IPS-11a (cell line): ENCODE data around the gene TMEM151B.

ENCODE experiments used
- H3K4me3 ChIP-seq: one replicate; pipeline ENCODE4 v1.5.1; 2013; ENCODE audit warnings: low read depth, low read length, control low read depth

TMEM151B gene

DNA sequence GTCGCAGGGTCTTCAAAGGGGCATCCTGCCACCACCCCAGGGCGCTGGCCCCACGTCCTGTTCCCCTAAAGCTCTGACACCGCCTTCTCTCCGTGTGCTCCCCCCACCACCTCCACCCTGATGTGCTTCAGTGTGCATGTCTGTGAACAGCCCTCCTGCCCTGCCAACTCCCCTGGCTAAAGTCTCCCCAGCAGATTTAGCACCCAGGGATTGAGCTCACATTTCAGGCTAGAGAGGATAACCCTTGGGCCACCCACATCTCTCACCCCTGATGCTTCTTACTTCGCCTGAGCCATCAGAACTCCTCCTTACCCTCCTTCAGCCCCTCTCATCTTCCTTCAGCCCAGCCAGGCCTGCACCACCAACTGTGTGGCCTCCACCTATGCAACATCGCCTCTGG lies 7.5 kb downstream of the TMEM151B start:
- no peak overlapping the region for H3K4me3 ChIP-seq

DNA sequence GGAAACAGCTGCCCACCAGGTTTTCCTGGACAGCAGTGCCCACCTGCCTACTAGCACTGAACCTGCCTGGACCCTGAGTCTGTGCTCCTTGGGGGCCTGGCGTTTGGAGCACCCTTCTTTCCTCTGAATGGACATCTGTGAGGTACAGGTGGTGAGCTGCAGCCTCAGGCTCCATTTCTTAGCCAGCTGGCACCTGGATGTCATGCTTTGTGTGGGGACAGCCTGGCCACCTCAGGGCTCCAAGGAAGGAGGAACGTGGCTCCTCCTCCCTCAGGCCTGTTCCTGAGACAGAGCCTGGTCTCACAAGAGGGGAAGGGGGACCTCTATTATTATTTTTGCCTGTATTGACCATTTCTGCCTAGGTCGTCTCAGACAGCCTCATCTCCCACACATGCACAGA lies 8.1 kb downstream of the TMEM151B start:
- no peak overlapping the region for H3K4me3 ChIP-seq

DNA sequence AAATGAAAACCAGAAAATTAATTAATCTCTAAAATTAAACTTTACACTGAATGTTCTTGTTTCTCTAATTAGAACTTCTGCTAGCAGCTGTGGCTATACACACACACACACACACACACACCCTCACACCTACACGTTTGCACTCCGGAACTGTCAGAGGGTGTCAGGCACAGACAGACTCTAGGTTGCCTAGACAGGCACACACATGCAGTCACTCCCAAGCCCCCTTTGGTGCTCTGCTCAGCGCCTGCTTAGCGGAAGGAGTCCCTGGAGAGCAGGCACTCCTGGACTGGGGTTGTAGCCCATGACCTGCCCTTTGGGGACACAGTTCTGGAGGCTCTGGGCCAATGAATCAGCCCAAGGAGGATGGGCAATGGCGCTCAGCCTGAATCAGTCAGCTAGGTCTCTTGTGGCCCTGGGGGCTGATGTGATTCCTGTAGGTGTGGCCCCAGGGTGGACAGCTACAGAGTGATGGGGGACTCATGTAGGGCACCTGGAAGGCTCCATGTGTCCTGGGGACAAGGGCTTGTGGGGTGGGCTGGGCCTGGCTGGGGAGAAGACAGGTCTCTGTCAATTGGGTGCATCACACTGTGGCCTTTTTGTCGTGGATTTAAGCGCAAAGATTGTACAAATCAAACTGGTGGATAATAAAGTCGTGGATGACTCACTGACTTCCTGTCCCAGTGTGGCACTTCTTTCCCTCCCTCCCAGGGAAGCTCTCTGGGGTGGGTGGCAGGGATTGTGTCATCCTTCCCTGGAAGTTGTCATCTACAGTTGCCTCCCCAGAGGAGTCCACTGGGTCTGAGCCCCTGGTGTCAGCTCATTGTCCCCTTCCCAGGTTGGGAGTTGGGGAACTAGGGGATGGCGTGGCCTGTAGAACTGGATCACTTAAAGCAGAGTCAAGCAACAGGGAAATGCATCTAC lies 8.8 kb downstream of the TMEM151B start:
- no peak overlapping the region for H3K4me3 ChIP-seq

DNA sequence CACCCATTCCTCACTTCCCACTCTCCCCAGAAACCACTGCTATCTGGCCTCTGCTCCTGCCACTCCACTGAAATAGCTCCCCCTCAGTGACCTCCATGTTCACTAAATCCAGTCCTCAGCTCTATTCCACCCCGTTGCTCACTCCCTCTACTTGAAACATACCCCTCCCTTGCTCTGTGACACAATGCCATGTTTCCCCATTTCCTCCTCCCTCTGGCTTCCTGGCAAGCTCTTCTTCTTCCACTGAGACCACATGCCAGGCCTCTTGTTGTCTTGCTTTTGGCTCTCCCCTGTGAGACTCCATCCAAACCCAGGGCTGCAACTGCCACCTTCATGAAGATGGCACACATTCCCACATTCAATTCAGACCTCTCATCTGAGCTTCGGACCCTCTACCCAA lies 13.9 kb downstream of the TMEM151B start:
- no peak overlapping the region for H3K4me3 ChIP-seq

DNA sequence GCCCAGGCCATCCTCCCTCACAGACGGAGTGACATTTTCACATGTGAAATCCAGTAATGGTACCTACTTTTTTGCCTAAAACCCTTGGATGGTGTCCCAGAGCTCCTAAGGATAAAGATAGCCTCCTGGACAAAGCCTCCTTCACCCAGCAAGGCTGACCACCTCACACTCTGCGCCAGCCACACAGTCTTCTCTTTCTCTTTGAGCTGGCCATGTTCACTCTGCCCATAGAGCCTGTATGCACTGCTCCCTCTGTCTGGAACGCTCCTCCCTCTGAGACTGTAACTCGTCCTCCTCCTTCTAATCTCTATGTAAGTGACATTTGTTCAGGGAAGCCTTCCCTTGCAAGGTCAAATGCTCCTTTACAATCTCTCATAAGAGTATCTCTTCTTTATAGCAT lies 14.6 kb downstream of the TMEM151B start:
- no peak overlapping the region for H3K4me3 ChIP-seq

DNA sequence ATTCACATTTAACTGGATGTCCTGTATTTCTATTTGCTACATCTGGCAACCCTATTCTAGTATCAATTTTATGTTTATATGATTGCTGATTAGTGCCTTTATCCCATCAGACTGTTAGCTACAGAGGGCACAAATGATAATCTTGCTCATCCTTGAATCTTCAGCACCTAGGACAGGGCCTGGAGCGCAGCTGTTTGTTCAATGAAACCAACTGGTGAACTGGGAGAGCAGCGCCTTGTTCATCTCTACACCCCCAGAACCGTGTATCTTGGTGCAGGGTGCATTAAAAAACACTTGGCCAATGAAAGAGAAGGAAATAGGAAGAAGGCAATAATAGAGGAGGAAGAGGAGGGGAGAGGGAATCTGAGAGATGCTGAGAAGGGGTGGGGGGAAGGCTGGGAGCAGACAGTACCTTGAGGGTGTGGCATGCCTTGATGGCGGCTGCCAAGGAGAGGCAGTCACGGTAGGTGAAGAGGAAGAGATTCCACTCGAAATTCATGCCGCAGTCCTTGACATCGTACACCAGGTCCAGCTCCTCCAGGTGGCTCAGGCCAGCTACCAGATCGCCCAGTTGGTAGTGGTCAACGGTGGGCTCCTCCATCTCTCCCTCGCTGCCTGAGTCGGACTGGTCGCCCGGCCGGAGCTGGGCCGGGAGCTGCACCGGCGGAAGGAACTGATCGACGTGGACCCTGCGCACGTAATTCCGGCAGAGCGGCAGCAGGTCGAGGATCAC lies 15.5 kb downstream of the TMEM151B start:
- no peak overlapping the region for H3K4me3 ChIP-seq

DNA sequence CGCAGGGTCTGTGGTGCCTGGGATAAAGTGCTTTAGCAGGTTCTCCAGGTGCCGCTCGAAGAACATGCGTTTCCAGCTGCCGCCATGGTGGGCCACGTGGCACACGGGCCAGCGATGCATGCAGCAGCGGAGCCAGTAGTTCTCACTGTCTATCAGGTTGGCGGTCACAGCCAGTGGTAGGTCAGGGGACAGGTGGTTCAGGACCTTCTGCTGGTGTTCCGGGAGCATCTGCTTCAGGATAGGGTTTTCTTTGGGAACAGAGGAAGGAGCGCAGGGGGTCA lies 16.0 kb downstream of the TMEM151B start:
- no peak overlapping the region for H3K4me3 ChIP-seq

DNA sequence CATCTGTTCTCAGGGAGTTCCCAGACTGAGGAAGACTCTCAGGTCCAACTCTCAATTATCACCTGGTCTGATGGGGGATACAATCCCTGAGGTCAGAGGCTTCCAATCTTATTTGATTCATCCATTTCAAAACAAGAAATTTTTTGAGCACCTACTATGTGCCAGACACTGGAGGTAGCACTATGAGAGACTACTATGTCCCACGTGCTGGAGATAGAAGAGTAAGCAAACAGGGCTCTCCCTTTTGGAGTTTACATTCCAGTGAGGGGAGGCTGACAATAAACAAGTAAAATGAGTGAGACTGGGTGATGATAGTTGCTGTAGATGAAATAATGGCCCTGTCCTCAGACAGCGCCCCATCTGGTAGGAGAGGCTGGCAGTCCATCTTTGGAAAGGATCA lies 16.5 kb downstream of the TMEM151B start:
- no peak overlapping the region for H3K4me3 ChIP-seq

DNA sequence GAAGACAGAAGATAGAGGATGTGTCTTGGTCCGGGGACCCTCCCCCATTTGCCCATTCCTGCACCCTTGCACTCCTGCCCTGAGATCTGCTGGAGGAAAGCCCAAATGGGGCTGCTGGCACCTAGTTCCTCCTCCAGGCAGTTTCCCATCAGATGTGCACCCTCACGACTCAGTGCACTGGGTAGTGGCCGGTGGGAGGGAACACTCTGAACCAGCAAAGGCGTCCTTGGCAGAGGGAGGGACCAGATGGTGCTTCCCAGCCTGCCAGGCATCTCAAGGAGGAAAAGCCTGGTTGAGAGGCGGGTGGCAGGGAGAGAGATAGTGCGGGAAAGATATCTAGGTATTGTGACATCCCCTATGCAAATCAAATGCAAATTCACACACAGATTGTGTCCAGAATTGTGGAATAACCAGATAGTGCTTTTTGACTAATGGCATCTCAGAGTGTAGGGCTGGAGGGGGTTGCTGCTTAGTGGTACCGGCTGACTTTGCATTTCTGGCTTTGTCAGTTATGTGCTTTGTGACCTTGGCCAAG lies 19.5 kb downstream of the TMEM151B start:
- no peak overlapping the region for H3K4me3 ChIP-seq

DNA sequence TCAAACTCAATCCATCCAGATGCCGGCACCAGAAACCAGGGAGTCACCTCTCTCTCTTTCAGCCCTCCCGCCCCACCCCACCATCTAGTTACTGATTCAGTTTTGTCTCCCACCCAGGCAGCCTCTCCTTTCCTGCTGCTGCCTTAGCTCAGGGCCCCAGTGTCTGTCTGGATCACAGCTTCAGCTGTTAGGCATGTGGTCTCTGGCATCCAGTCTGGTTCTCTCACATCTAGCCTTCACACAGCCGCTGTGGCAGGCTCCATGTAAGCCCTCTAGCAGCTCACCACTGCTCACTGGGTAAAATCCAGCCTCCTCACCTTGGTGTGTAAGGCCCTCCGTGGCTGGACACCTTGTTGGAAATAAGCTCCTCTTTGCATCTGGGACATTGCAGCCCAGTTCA lies 21.6 kb downstream of the TMEM151B start:
- H3K4me3 ChIP-seq: no peak overlapping the region

DNA sequence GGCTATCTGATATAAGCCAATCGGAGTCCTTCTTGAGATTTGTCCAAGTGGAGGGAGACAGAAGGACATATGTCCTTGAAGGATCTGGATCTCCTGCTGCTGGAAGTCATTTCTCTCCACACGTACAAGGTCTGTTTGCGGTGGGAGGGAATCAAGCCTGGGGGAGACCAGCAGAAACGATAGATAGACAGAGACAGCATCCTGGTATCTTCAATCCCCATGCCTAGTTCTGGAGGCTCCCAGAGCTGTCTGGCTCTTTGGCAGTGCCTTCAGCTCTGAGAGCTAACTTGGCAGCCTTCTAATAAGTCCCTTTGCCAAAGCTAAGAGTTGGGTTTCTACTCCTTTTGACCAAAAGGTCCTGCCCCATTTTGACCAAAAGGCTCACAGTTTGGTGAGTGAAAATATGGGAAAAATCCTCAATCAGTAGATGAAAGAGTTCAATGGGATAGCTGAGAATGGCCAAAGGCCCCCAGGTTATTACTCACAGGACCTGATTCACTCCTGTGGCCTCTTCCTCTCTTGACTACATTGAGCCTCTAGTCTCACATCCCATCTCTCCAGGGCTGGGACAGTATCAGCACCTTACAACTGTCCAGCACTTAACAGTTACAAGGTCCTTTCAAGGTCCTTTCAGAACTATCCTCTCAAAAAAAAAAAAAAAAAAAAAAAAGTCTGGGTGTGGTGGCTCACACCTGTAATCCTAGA lies 22.6 kb downstream of the TMEM151B start:
- no peak overlapping the region for H3K4me3 ChIP-seq

DNA sequence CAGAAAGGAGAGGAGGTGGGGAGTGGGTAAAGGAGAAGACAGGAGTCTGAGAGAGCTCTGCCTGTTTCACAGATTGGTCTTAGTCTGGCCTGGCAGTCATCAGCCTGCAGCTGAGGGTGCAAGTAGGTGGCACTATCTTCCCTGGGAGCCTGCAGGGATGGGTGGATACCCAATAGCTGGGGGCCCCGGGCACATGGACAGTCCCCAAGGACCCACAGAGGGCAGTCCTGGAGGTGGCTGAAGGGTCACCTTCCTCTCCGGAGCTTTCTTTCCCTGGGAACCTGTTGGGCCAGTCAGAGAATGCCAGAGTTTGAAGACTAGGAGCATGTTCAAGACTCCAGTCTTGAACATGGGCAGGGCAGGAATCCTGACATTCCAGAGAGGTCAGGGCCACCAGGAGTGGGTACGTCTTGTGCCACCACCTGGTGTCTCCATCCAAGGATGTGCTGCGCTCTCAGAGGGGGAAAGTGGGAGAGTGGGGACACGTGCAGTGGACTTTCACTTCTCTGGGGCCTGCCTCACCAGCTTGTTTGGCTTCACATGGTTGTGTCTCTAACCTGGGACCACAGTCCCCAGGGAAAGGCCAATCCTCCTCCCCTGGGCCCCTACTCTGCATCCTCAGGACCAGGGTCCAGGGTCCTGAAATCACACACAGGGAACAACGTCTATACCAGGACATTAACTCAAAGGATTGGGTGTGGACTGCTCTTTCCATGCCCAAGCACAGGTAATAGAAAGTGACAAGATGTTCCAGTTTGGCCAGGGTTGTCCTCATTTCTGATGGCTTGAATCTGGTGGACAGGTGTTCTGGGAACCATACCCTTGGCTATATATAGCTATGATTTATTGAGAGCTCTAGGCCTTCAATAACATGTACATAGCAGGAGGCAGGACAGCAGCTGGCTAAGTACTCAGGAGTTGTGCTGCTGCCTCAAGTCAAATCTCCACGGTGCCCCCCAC lies 24.9 kb downstream of the TMEM151B start:
- no peak overlapping the region for H3K4me3 ChIP-seq

DNA sequence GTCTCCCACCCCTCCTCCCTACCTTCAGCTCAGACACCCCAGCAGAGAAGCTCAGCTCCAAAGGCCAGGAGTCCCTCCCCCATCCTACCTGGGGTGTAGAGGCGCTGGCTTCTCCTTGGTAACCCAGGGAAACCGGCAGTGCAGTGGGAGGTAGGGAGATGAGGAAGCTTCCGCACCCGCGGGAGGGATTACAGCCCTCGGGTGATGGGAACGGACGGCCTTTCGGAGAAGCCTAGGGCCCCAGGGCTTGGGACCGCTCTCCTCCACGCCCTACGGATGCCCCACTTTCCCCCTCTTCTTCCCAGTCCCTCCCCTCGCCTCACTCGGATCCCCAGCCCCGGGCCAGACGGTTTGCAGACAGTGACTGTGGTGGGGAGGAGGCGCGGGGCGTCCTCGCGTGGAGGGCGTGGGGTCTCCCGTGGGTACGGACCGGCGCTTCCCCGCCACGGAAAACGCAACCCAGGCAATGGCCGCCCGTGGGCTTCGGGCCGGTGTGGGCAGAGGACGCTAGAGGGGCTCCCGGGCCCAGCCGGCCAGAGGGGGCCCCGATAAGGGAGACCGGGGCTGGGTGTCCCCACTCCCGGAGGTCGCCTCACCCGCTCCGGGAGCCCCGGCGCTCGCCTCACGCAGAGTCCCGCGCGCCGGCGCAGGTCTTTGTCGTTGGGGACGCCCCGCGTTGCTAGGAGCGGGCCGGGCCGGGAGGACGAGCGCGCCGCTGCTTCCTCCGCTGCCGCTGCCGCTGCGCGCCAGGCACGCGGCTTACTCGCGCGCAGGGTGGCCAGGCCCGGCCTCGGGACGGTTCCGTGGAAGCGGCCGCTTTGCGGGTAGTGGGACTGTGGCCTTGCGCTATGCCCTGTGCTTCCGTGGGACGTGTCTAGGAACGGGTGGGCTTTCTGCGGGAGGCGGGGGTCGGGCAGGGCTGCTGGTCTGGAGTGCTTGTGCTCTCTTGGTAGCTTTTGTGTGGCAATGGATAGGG lies 27.1 kb downstream of the TMEM151B start:
- peak overlapping the region; percentile 67 for H3K4me3 ChIP-seq

DNA sequence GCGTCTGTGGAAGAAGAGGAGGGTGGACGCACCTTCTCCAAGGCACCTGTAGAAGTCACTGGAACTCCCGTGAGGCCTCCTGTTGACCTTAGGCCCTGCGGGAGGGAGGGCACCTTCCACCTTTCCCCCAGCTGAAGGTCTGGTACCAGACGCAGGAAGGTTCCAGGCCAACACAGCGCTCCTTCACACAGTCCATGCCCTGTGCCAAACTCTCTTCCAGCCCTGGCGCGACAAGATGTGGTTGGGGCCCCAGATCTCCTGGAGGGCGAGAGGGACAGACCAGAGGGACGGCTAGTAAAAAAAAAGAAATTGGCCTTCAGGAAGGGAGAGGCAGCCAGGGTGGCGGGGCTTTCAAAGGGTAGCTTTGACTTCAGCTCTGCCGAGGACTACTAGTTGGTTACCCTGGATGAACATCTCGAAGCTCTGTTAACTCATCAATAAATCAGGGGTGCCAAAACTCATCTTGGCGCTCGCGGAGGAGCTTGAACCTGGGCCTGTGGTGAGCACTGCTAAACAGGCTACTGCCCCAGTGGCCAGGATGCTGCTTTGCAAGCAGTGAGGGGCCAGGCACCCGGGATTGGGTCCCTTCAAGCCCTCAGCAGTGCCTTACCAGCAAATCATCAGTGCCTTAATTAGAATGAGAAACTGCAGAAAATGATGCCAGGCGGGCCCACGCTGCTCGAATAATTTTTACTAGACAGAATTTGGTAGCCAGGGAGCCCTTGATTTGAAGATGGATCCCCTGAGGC lies 28.0 kb downstream of the TMEM151B start:
- peak overlapping the region; percentile 67 for H3K4me3 ChIP-seq

DNA sequence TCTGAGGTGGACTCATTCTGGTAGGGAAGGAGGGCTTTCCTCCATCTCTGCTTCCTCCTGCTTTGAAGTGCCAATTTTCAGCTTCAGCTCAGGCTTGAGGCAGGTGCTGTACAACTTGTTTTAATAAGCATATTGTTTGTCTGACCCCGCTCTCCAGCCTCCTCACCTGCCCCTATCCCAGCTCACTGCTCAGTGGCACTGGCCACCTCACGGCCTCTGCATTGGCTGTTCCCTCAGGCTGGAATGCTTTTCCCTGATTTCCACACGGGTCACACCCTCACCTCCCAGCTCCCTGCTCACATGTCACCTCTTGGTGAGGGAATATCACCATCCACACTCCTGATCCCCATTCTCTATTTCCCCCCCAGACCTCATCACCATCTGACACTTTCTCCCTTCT lies 28.6 kb downstream of the TMEM151B start:
- no peak overlapping the region for H3K4me3 ChIP-seq

DNA sequence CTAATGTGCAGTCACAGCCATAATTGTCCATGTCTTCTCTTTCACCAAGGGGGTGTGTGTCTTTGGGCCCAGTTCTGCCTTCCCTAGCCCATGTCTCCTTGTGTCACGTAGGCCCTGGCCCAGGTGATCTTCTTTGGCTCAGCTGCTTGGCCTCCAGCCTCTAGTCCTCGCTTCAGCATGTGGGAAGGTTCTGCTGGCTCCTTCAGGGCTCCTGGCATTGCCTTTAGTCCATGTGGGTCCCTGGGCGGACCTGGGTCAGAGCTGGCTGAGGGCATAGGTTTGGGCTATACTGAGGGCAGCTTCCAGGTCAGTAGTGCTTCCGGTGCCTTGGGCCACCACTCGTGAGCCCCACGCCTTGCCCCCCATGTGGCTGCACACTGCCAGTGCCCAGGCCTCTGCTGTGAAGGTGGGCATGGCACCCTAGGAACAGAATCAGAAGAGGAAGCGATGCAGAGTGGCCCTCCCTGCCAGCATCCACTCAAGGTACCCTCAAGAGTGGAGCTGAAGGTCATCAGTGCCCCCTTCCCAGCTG lies 30.1 kb downstream of the TMEM151B start:
- H3K4me3 ChIP-seq: no peak overlapping the region

DNA sequence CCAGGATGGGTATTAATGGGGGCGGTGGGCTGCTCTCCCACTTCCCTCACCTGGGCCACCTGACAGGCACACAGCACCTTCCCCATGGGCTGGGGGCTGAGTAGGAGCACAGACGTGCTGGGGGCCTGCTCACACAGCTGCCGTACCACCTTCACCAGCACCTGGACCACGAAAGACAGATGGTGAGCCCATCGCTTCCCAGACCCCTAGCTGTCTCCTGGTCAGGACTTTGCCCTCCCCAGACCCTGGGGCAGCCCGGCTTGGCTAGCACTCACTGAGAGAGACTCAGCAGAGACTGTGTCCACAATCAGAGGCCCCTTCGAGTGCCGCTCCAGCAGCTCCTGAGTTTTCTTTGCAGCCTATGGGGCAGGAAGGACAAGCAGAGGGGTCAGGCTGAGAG lies 30.9 kb downstream of the TMEM151B start:
- H3K4me3 ChIP-seq: no peak overlapping the region

DNA sequence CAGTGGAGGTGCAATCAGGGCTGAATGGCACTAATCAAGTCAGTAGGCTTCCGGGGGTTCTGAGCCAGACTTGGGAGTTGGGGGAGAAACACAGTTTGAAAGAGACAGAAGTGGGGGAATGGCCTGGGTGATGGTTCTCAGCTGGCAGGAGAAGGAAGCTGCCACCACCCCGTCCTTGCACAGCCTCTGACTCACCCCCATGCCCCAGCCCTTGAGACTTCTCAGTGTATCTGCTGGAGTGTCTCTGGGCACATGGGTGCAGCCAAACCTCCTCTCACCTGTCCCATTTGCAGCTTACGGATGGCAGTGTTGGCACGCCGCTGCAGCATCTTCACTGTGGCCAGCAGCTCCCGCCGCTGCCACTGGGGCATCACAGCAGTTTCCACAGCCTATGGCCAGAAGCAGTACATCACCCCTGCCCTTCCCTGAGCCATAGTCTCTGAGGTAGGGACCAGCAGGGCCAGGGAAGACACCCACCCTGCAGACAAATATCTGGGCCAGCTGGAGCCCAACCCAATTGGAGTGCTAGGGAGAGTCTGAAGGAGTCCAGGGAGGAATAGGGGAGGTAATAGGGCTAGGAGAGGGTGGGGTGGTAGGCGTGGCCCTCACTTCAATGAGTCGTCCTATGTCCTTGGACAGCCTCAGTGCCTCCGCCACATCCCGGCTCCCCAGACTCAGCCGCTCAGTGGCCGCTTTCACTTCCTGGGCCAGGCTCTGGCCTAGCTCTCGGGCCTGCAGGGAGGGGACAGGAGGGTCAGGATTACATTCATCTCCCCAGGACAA lies 31.7 kb downstream of the TMEM151B start:
- H3K4me3 ChIP-seq: no peak overlapping the region
